ENCODE data around the gene TEAD1. TPM values are rescaled to one million over a fixed set of nuclear protein-coding genes. Genes with fewer than 3 reads are reported as not detected.

TEAD1 gene
- total and polyA plus RNA-seq, 9 of the 15 experiments (the other 6 are each of a cell fraction or from before 2014, with no cell fraction given), result 1.7 to 17.7 (median 10.8) TPM

- POLR2A ChIA-PET, result interaction anchor here (0.7 to 1.5 kb wide), 2 partner anchors 17 to 347 kb away, joined by 4 to 7 read pairs; no protein-coding TSS in a partner anchor
- Histone ChIP-seq H3K27me3 (ENCODE audit: control insufficient read depth in 2 of 2, insufficient read depth in 2 of 2, low read length in 2 of 2) (no peaks in the 10 kb centered on the region), H3K9ac (ENCODE audit: insufficient read depth in 1 of 2, low read depth in 2 of 2, low read length in 2 of 2) (0 out of 4 replicates have a peak overlapping the region, but pooled peaks of 1 of the 2 experiments have one; percentile 63), H3K9me1 (ENCODE audit: control insufficient read depth, insufficient read depth, low read length) (no peaks in the 10 kb centered on the region), H3K9me3 (replicated peaks; ENCODE audit: control insufficient read depth, insufficient read depth, low read depth, low read length) (no peaks in the 10 kb centered on the region), H3K4me1 (replicated peaks in 1 of 2; ENCODE audit: control insufficient read depth in 2 of 2, insufficient read depth in 2 of 2, low read length in 2 of 2) (peaks cover 26 to 46% of the 10 kb centered on the region in 2 experiments), H3K4me3 (no peak overlapping the region), H3K27ac (ENCODE audit: extremely low read depth, low read depth, low read length) (no peak overlapping the region), H3K36me3 (ENCODE audit: control insufficient read depth, insufficient read depth, low read length) (no peaks in the 10 kb centered on the region), H2AFZ (ENCODE audit: low read depth, low read length) (no peak overlapping the region), H3K79me2 (ENCODE audit: control insufficient read depth, insufficient read depth, low read length) (0 out of 3 replicates have a peak, but pooled peaks cover 6% of the 10 kb centered on the region), H4K20me1 (replicated peaks; ENCODE audit: control insufficient read depth, insufficient read depth, low read length) (no peaks in the 10 kb centered on the region), H3K4me2 (ENCODE audit: insufficient read depth, low read length) (no peak overlapping the region)
- ATAC-seq, result no peak
- 52% methylated on average over 13 of the region's 13 CpGs for WGBS (ENCODE audit: insufficient coverage, low coverage, missing lambda C conversion rate)
- in situ Hi-C loops (cut with MboI) (no loop called here), intact Hi-C loops (cut with micrococcal nuclease) (loop anchor here (5.0 kb wide), 2 partner anchors 36 to 51 kb away; no protein-coding TSS in a partner anchor)
- CTCF ChIA-PET (ENCODE audit: low intra/inter-chr PET ratio), result no interaction called here
- FAIRE-seq, result peak; percentile 15
- no TSS peak for BruUV-seq (replicated peaks)
- DNase-seq (ENCODE audit: extremely low read depth in 1 of 4, low spot score in 3 of 4), result peak; percentile 31 to 41 (median 36)
- no peak for TF ChIP-seq PBX2 (CRISPR knock-in tag; IDR thresholded peaks at IDR 0.05; ENCODE audit: low read depth)
- no peak for TF ChIP-seq PBX2 (tag; conservative IDR thresholded peaks at IDR 0.05; ENCODE audit: low read depth)
- TF ChIP-seq SIX5 (IDR thresholded peaks at IDR 0.05; ENCODE audit: borderline replicate concordance in 1 of 2, insufficient read depth in 1 of 2, low read depth in 1 of 2, low read length in 2 of 2), result no peak
- TF ChIP-seq ARID1B (IDR thresholded peaks at IDR 0.05), result 0 out of 2 replicates have a peak, but pooled peaks have one; percentile 25
- TF ChIP-seq TFE3 (CRISPR knock-in tag; IDR thresholded peaks at IDR 0.05), result no peak
- no peak for TF ChIP-seq SAFB (IDR thresholded peaks at IDR 0.05; ENCODE audit: borderline replicate concordance, low read depth, low read length)
- no peak for TF ChIP-seq E2F4 (CRISPR knock-in tag; IDR thresholded peaks at IDR 0.05; ENCODE audit: low read depth)
- TF ChIP-seq HES1 (IDR thresholded peaks at IDR 0.05; ENCODE audit: low read depth), result no peak
- TF ChIP-seq STAT5B (CRISPR knock-in tag; IDR thresholded peaks at IDR 0.05), result no peak
- no peak for TF ChIP-seq NCOA6 (IDR thresholded peaks at IDR 0.05)
- no peak for TF ChIP-seq DLX4 (CRISPR knock-in tag; IDR thresholded peaks at IDR 0.05)
- peak; percentile 83 for TF ChIP-seq NFIC (IDR thresholded peaks at IDR 0.05)
- TF ChIP-seq ZNF583 (CRISPR knock-in tag; IDR thresholded peaks at IDR 0.05), result no peak
- TF ChIP-seq KAT7 (CRISPR knock-in tag; IDR thresholded peaks at IDR 0.05; ENCODE audit: borderline replicate concordance), result no peak
- TF ChIP-seq ZNF316 (IDR thresholded peaks at IDR 0.05), result peak; percentile 99
- TF ChIP-seq ARHGAP35 (IDR thresholded peaks at IDR 0.05; ENCODE audit: partially characterized antibody), result no peak
These were observed 188.7 kb downstream of the TEAD1 start for GRCh38 chr11:12862696-12863469.
